GM19023 (cell line): Measurements from ENCODE around the gene MARF1.

Source experiments
- ATAC-seq: cut with Tn5 transposase; IDR thresholded peaks from one replicate; pipeline ENCODE4 v1.9.1; 2021; ENCODE audit warnings: mild to moderate bottlenecking, moderate library complexity; ENCODE audit not compliant: unreplicated experiment

Gene MARF1

DNA sequence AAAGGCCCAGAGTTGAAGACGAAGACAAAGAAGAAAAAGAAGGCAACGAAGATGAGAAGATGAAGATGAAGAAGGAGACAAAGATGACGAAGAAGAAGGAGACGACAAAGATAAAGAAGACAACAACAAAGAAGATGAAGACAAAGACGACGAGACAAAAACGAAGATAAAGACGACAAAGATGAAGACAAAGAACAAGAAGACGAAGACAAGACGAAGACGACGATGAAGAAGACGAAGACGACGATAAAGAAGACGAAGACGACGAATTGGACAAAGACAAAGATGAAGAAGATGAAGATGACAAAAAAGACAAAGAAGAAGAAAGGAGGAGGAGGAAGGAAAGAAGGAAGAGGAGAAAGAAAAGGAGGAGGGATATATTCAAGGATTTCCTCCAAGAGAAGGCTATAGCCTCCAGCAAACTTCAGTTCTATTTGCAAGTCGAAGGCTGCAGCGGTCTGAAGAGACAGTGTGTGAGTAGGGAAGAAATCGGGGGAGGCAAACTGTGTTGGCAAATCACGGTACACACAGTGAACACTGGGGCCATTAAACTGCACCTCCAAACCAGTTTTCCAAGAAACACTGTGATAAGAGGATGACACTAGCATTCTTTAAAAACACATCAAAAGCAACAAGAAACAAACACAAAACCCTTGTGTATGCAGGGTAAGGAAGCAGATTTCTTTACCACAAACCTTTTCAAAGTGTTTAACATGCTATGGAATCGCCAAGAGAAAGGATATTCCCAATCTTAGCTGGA lies 40.5 kb downstream of the MARF1 start:
- no peak for ATAC-seq

DNA sequence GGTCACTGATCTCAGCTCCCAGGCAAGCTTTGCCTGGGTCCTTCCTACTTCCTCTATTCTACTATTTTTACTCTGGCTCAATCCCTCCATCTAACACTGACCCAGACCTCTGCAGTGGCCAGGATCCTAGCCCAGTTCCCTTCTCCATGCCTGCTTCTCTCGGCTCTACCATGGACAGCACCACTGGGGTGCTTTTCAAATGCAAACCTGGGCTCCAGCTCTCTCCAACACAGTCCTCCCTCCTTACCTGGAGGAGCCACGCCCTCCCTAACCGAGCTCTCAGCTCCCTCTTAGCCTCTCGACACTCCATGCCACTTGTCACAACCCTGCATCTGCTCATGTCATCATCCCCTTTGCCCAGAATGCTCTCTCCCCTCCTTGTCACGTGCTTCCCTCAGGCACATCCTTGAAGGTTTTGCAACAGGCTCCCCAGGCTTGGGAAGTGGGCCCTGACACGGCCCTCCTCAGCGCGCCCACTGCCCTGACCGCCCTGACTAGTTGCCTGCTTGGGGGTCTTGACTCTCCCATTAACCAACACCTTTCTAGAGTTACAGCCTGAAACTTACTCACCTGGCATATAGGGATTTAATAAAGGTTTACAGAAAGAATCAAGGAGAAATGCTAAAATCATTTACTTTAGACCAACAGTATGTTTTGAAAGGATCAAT lies 41.6 kb downstream of the MARF1 start:
- ATAC-seq, result no peak

DNA sequence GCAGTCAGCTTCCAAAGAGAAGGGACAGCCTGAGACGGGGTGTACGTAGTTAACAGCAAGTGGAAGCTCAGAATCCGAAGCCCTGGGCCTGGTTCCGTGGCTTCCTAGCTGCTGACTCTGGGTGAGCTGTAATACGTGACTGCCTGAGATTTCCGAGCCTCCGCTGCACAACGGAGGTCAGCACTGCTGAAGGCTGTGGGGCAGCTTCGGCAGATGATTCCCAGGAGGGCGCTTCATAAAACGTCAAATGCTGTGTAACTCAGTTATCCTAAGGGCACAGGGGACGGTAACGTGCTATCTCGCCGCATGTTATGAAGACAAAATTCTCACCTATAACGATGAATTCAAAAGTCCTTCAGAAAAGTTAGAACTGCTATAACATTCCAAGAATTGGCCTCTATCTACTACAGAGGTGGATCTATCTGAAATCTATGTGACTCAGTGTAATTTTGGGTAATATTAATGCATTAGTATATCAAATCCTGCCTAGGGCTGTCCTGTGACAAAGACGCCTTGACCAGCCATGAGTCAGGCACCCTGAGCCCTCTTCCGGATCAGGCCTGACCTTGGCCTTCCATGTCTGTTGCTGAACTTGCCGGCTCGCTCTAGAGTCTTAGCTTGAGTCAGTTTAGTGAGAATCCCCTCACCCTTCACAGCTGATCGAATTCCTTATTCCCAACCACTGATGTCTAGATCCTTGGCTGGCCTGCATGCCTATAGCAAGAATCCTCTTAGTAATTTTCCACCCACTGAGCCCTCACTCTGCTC lies 43.5 kb downstream of the MARF1 start:
- ATAC-seq, result no peak

DNA sequence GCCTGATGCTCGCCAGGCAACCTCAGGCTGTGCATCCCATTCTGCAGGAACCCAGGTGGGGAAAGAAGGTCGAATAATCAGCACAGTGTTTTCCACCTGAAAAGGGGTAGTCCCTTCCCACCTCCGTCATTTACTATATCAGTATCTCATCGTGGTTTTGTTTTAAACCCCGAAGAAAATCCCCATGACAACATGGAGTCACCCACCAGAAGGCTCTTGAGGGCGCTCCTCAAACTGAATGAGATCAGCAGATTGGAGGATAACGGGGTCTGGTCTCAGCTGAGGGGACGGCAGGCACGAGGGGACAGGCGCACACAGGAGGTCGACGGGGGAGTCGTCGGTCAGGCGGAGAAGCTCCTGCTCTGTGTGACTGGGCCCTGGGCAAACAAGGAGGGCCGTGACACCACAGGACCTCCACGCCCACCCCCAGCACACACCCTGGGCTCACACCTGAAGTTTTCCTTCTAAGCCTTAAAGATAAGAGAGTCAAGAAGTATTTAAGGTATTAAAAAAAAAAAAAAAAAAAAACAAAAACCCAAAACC lies 44.2 kb downstream of the MARF1 start:
- no peak for ATAC-seq

DNA sequence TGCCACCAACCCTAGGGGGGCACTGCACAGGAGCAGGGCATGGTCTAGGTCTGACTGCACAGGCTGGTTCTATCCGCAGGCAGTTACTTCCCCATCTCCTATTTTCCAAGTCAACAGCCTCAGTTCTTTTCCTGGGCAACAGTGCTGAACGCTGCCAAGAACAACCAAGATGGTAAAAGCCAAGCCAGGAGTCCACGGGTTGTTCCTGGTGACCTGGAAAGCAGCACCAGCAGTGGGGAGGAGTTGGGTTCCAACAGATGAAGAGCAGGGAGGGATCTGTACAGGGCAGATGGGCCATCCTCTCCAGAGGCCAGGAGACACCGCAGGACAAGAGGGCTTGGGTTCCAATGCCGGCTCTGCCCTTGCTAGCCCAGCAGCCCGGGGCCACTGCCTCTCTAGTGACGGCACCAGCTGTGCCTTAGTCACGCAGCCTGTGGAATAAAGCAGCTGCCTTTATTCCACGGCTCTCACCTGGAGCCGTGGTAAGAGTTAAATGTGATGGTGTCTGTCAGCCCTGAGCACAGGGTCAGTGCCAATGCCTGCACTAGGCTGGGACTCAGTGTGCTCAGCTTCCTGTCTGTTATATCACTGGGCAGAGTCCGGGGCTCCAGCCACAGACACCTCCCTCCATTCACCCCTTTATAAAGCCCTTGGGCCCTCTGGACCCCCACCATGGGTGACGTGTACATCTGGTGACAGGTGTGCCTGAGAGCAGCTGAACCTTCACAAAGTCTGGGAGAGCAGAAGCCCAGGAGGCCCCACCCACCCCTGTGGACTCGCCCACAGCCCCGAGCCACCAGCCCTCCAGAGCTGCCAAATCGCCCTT lies 44.9 kb downstream of the MARF1 start:
- ATAC-seq, result no peak

DNA sequence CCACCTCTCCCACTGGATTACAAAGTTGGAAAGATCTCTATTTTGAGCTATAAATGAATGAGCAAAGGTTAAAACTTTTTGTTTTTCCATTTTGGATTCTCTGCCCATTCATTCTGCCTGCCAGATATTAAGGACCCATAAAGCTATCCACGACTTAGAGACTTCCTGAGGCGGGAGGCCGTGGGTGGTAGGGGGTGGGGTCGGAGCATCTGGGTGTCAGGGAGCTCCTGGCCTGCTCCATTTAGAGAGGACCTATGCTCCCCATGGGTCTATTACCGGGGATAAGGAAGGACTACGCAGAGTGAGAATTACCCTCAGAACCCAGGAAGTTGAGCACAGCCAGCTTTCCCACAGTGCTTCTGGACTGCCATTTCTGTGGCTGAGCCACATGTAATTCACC lies 45.8 kb downstream of the MARF1 start:
- no peak for ATAC-seq

DNA sequence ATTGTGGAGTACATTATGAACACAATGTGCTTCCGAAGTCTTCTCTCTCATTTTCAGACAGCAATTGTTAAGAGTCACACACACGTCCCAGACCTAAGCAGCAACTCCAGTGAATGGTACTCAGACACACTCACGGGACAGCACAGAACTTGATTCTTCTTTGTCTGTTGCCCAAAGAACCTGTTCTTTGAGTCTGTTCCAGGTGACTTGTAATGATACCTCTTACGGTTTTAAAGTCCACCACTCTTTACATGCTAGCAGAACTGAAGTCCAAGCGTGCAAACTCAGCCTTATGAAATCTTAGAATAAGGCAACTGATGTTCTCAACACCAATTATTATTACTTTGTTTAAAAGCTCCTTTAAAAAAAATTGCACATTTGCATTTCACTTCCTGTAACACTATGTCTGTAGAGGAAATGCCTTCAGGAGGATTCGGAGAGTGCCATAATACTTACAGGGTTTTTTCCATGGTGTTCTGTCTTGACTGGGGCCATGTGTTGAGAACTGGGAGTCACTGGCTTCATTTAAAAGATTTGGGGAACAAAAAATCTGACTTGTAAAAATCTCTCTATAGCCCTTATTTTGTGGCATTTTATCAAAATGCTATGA lies 48.1 kb downstream of the MARF1 start:
- ATAC-seq, result no peak

DNA sequence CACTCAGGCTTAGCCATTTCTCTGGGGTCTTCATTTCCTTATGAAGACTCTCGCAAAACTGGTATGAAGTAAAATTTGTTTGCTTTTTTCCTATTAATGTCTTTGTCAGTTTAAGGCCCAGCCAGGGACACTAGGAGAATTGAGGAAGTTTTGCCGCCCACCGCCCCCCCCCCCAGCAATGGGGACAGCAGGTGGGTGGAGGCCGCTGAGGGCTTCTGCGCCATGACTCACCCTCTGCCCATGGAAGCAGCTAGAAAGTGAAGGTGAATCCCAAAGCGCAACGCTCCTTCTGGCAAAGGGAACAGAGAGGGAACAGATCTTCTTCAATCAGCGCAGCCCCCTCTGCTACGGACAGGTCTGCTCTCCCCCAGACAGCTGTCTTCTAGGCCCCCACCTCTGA lies 49.7 kb downstream of the MARF1 start:
- no peak for ATAC-seq

DNA sequence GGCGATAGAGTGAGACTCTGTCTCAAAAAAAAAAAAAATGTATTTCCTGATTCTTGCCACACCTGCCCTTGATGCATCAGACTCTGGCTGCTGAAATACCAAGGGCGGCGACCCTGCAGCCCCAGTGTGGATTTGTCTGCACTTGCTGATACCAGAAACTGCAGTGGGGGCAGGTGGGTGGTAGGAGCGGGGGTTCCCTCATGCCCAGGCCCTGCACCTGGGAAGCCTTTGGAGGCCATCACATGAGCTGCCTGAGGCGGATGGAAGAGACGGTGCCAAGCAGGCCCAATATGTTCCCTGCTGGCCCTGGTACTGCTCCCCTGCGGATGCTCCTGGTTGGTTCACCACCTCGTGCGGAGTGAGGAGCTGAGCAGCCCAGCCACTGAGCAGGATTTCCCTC lies 50.6 kb downstream of the MARF1 start:
- no peak for ATAC-seq

DNA sequence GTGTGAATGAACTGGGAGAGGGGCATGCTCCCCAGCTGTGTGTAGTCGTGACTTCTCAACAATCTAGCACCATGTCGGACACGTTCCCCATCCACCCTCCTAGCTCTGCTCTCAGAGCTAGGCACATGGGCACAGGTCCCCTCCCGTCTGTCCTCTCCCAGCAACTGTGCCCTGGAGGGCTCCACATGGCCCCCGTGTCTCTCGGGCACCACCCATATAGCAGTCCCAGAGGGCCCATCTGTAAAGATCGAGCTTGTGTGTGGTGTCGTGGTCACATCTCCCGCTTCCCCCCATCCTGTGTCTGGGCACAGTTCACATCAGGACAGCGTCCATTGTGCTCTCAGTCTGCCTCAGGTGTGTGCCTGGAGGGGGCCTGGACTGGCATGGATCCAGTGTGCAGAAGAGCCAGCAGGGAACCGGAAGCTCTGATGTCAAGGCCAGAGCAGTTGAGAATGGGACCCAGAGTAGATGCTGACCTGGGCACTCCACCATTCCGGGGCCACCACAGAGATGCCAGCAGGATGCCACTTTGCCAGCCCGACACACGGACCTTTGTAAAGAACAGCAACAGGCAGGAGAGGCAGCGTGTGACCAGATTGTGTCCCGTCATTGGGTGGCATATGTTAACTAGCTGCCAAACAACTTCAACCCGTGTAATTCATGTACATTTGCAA lies 55.7 kb downstream of the MARF1 start:
- no peak for ATAC-seq

DNA sequence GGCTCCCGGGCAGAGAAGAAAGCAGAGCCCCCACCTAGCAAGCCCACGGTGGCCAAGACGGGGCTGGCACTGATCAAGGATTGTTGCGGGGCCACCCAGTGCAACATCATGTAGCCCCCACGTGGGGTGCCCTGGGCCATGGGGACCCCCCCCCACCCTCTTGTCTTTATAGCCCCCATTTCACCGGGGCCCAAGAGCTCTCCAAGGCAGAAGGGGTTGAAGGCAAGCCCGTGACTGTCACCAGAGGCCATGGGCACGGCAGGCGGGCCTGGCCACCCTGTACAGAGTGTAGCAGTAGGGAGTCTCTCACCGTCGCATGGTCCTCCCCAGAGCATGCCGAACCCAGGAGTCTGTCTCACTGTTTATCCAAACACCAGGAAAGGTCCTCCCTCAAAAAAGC lies 56.2 kb downstream of the MARF1 start:
- ATAC-seq, result no peak

DNA sequence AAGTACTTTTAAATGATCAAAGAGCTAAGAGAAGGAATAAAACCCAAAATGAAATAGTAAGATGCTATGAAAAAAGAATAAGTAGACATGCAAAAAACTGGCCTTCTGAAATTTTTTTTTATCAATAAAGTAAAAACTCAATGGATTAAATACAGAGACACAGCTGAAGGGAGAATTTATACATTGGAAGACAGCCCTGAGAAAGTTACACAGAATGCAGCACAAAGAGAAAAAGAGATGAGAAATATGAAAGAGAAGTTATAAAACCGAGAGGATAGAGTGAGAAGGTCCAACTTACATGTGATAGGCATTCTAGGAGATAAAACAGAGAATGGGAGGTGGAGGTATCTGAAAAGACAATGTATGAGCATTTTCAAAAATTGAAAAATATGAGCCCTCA lies 57.0 kb downstream of the MARF1 start:
- no peak for ATAC-seq

DNA sequence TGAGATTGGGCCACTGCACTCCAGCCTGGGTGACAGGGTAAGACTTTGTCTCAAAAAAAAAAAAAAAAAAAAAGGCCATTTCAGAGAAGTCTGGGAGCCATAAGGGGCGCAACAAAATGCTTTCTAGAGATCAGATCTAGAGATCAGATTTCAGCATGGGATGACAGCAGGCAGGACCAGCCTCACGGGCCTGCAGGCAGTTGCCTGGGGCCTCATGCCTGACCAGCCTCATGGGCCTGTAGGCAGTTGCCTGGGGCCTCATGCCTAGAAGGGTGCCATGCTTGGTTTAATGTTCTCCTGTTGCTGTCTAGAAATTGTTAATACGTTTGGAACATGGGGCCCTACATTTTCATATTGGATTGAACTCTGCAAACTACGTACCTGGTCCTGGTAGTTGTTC lies 59.4 kb downstream of the MARF1 start:
- ATAC-seq, result no peak

DNA sequence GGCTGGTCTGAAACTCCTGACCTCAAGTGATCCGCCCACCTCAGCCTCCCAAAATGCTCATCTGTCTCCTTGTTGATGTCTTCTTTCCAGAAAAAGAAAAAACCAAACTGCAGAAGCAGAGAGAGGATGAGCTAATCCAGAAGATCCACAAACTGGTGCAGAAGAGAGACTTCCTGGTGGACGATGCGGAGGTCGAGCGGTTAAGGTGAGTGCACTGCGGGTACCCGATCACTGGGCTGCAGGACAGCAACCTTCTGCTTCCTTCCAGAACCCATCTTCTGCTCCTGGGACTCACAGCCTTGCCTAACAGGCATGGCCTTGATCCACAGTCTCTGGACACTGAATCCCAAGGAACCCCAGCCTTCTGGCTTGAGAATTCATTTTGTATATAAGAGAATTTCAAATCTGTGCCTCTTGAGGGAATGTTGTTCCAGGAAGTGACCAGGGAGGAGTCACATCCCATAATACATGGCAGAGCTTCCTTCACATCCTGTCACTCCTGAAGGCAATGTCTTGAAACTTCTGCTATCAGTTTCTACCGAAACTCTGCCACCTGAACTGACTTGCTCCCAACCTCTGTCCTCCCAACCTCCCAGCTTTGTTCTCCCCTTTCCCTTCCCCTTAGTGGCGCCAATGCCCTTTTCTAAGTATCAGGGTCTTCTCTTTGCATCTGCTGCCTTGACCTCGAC lies 61.7 kb downstream of the MARF1 start:
- no peak for ATAC-seq

DNA sequence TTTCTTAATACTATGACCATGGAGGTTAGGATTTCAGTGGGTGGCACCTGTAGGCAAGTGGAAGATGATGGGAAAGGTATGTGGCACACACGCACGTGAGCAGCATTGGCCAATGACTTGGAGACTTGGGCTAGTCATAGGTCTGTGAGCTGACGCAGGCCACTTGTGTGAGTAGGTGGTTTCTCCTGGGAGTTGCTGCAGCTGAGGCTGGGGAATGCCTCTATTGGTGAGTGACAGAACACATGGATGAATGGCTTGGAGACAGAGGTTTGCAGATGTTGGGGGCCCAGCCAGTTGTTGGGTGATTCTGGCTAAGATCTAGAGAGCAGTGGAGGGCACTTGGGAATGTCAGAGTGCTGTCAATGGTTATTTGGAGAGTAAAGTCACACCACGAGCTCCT lies 64.1 kb downstream of the MARF1 start:
- no peak for ATAC-seq

DNA sequence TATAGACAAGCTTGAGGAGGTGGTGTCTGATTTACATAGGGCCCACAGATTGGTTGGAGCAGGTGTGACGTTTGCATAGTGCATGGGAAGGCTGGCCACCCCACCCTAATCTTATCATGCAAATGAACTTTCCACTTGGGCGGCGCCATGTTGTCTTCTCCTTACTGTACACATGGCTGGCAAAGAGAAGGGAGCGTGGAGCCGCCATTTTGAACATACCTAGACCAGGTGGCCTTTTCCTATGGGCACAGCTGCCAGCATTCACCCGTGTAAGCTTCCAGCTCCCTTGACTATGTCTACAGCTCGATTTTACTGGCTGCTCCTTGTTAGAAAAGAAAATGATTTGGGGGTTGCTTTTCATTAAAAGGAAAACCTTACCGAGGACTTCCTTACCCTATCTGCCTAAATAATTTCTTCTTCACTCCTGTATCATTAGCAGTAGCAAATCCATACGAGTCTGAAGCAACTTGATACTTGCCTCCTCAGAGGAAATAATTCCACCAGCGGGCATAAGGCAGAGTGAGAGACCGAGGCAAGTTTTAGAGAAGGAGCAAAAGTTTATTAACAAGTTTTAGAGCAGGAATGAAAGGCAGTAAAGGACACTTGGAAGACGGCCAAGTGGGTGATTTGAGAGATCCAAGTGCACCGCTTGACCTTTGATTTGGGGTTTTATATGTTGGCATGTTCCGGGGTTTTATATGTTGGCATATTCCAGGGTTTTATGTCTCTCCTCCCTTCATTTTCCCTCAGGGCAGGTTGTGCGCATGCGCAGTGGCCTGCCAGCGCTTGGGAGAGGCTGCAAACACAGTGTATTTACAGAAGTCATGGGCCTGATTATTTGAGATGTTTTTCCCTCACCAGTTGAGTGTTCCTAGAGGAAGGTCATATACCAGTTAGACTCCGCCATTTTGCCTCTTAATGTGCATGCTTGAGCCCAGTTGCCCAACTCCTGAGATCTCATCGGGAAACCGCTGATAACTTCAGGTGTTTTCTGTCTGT lies 65.7 kb downstream of the MARF1 start:
- ATAC-seq, result no peak

DNA sequence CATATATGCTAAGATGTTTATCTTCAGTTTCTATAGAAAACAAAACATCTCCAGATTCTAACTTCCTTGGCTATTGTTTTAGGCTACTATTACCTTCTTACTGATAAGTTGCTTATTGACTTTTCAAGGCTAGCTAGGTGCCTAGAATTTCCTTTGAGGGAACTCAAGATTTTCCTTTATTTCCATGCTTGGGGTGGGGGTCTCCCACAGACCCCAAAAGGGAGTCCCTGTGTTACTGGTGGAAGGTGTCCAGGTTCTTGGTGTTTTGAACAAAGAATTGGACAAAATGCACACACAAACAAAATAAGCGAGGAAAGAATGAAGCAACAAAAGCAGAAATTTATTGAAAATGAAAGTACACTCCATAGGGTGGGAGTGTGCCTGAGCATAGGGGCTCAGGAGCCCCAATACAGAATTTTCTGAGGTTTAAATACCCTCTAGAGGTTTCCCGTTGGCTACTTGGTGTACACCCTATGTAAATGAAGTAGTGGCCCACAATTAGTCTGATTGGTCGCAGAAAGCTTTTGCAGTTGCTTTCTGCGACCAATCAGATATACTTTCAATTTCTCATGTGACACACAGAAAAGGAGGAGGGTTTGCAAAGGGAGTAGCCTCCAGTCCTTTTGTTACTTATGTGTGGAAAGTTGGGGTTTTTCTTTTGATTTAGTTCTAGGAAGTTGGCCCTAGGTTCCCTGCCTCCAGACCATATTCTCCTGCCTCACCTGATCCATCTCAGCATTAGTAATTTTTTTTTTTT lies 67.5 kb downstream of the MARF1 start:
- ATAC-seq, result no peak

DNA sequence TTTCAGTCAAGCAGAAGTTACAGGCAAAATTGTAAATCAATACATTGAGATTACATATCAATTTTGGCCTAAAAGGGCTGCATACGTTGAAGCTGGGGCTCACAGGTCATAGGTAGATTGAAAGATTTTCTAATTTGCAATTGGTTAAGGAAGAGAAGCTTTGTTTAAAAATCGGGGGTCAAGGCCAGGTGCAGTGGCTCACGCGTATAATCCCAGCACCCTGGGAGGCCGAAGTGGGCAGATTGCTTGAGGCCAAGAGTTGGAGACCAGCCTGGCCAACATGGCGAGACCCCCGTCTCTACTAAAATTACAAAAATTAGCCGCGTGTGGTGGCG lies 68.4 kb downstream of the MARF1 start:
- no peak for ATAC-seq
